Measurements from ENCODE around the gene TAOK3. TPM values are rescaled to one million over a fixed set of nuclear protein-coding genes. Genes with fewer than 3 reads are reported as not detected.

TAOK3 gene
- total and polyA plus RNA-seq, 9 of the 15 experiments (the other 6 are each of a cell fraction or from before 2014, with no cell fraction given): 24.3 to 83.5 (median 47.1) TPM

GRCh38 chr12:118135788-118136558 is 236.7 kb downstream of the TAOK3 start, which contains the start of gene PEBP1 (continued):
- TF ChIP-seq NRF1 (conservative IDR thresholded peaks at IDR 0.05 in 1 of 2, IDR thresholded peaks at IDR 0.05 in 1 of 2) (peak; percentile 87 to 90), TAF1 (IDR thresholded peaks at IDR 0.05; ENCODE audit: control insufficient read depth, extremely low read depth, insufficient read depth, low read length, severe bottlenecking) (peak; percentile 72), ZNF583 (CRISPR knock-in tag; IDR thresholded peaks at IDR 0.05) (no peak), ZBTB49 (CRISPR knock-in tag; IDR thresholded peaks at IDR 0.05; ENCODE audit: borderline replicate concordance) (no peak), ZFPM2 (CRISPR knock-in tag; IDR thresholded peaks at IDR 0.05) (no peak), TAF9B (IDR thresholded peaks at IDR 0.05; ENCODE audit: partially characterized antibody) (peak; percentile 23), KLF16 (IDR thresholded peaks at IDR 0.05) (no peak), RBFOX2 (IDR thresholded peaks at IDR 0.05; ENCODE audit: low read depth, low read length) (peak; percentile 96), MAZ (CRISPR knock-in tag; conservative IDR thresholded peaks at IDR 0.05 in 1 of 2, IDR thresholded peaks at IDR 0.05 in 1 of 2) (peak; percentile 53 to 69), ZNF224 (CRISPR knock-in tag; IDR thresholded peaks at IDR 0.05) (peak; percentile 83; the same call in 1 of the 2 replicates), CBFB (CRISPR knock-in tag; IDR thresholded peaks at IDR 0.05) (peak; percentile 85; the same call in 1 of the 2 replicates), PKNOX1 (IDR thresholded peaks at IDR 0.05) (peak; percentile 50), NR2C1 (IDR thresholded peaks at IDR 0.05) (no peak), NR2C1 (tag; IDR thresholded peaks at IDR 0.05) (no peak), POLR2G (IDR thresholded peaks at IDR 0.05; ENCODE audit: low read depth, low read length) (peak; percentile 95), GTF2F1 (IDR thresholded peaks at IDR 0.05; ENCODE audit: low read depth, low read length) (no peak), TBP (optimal IDR thresholded peaks at IDR 0.05; ENCODE audit: low read depth, low read length) (peak; percentile 67)
- TF ChIP-seq, protein P1, sequence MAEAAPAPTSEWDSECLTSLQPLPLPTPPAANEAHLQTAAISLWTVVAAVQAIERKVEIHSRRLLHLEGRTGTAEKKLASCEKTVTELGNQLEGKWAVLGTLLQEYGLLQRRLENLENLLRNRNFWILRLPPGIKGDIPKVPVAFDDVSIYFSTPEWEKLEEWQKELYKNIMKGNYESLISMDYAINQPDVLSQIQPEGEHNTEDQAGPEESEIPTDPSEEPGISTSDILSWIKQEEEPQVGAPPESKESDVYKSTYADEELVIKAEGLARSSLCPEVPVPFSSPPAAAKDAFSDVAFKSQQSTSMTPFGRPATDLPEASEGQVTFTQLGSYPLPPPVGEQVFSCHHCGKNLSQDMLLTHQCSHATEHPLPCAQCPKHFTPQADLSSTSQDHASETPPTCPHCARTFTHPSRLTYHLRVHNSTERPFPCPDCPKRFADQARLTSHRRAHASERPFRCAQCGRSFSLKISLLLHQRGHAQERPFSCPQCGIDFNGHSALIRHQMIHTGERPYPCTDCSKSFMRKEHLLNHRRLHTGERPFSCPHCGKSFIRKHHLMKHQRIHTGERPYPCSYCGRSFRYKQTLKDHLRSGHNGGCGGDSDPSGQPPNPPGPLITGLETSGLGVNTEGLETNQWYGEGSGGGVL (CRISPR knock-in tag; IDR thresholded peaks at IDR 0.05): no peak
- TF ChIP-seq, protein P2, sequence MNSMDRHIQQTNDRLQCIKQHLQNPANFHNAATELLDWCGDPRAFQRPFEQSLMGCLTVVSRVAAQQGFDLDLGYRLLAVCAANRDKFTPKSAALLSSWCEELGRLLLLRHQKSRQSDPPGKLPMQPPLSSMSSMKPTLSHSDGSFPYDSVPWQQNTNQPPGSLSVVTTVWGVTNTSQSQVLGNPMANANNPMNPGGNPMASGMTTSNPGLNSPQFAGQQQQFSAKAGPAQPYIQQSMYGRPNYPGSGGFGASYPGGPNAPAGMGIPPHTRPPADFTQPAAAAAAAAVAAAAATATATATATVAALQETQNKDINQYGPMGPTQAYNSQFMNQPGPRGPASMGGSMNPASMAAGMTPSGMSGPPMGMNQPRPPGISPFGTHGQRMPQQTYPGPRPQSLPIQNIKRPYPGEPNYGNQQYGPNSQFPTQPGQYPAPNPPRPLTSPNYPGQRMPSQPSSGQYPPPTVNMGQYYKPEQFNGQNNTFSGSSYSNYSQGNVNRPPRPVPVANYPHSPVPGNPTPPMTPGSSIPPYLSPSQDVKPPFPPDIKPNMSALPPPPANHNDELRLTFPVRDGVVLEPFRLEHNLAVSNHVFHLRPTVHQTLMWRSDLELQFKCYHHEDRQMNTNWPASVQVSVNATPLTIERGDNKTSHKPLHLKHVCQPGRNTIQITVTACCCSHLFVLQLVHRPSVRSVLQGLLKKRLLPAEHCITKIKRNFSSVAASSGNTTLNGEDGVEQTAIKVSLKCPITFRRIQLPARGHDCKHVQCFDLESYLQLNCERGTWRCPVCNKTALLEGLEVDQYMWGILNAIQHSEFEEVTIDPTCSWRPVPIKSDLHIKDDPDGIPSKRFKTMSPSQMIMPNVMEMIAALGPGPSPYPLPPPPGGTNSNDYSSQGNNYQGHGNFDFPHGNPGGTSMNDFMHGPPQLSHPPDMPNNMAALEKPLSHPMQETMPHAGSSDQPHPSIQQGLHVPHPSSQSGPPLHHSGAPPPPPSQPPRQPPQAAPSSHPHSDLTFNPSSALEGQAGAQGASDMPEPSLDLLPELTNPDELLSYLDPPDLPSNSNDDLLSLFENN (IDR thresholded peaks at IDR 0.05; ENCODE audit: low read depth in 2 of 2, low read length in 2 of 2): no peak

All from K562 (cell line).